ENCODE results near the gene CLDN9. TPM values are rescaled to one million over a fixed set of nuclear protein-coding genes. Genes with fewer than 3 reads are reported as not detected.

The CLDN9 gene
- total RNA-seq, 2 donors from 2014 or later: 4.7 to 11.2 TPM

GRCh38 chr16:3020247-3020603 lies 7.5 kb downstream of the CLDN9 start, which contains the start of gene TNFRSF12A:
TNFRSF12A (plus strand) TSS chr16:3020368; CDS start chr16:3020398, 30 bp downstream.
- peak; percentile 50 for ATAC-seq
- WGBS, 2 donors: 2% methylated on average over 28 of the region's 49 CpGs; no CpG with 5 or more reads in 1 of the 2 donors

GRCh38 chr16:3020604-3021448 lies 8.1 kb downstream of the CLDN9 start:
- intact Hi-C loops (cut with DNase I): no loop called here
- Histone ChIP-seq H3K27me3 (no peaks in the 10 kb centered on the region), H3K27ac (peak overlapping the region; percentile 98 to 100 (median 100)), H3K4me1 (peaks cover 64% of the 10 kb centered on the region), H3K4me3 (peak overlapping the region; percentile 24 to 97), H3K9me3 (no peaks in the 10 kb centered on the region), H3K36me3 (replicated peaks in 1 of 2; ENCODE audit: insufficient read depth in 1 of 2, low read depth in 2 of 2) (no peaks in the 10 kb centered on the region)
- ATAC-seq (peak; percentile 60), DNase-seq (peak; percentile 95 to 98 (median 96))
- WGBS, 2 donors: 0% methylated on average over 18 to 47 of the region's 57 CpGs
- TF ChIP-seq, protein P1, sequence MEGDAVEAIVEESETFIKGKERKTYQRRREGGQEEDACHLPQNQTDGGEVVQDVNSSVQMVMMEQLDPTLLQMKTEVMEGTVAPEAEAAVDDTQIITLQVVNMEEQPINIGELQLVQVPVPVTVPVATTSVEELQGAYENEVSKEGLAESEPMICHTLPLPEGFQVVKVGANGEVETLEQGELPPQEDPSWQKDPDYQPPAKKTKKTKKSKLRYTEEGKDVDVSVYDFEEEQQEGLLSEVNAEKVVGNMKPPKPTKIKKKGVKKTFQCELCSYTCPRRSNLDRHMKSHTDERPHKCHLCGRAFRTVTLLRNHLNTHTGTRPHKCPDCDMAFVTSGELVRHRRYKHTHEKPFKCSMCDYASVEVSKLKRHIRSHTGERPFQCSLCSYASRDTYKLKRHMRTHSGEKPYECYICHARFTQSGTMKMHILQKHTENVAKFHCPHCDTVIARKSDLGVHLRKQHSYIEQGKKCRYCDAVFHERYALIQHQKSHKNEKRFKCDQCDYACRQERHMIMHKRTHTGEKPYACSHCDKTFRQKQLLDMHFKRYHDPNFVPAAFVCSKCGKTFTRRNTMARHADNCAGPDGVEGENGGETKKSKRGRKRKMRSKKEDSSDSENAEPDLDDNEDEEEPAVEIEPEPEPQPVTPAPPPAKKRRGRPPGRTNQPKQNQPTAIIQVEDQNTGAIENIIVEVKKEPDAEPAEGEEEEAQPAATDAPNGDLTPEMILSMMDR (IDR thresholded peaks at IDR 0.05): no peak
- peak; percentile 38 to 91 (median 77) for TF ChIP-seq POLR2A (IDR thresholded peaks at IDR 0.05)

More at GRCh38 chr16:3020247-3020603, 7.5 kb downstream of the CLDN9 start, which contains the start of gene TNFRSF12A:
- DNase-seq: peak; percentile 86 to 90 (median 88)
- peaks cover 61% of the 10 kb centered on the region for H3K4me1 ChIP-seq
- peak; percentile 98 to 99 (median 99) for TF ChIP-seq POLR2A (IDR thresholded peaks at IDR 0.05)
- TF ChIP-seq, protein P1 (IDR thresholded peaks at IDR 0.05): peak in 3 of 7 experiments; percentile 12 to 28 (median 26)
- intact Hi-C loops (cut with DNase I): no loop called here
- H3K9me3 ChIP-seq: no peaks in the 10 kb centered on the region
- H3K4me3 ChIP-seq: peak within 1 kb of the TSS; percentile 24 to 97
- no peaks in the 10 kb centered on the region for H3K36me3 ChIP-seq (replicated peaks in 1 of 2; ENCODE audit: insufficient read depth in 1 of 2, low read depth in 2 of 2)
- no peaks in the 10 kb centered on the region for H3K27me3 ChIP-seq
- H3K27ac ChIP-seq: peak within 1 kb of the TSS; percentile 98 to 100 (median 100)

- DNase-seq: peak; percentile 85 to 88 (median 88)
- WGBS, 2 donors: 11 to 13% methylated on average over 15 to 25 of the region's 25 CpGs
- peak; percentile 20 for ATAC-seq
- Histone ChIP-seq H3K36me3 (replicated peaks in 1 of 2; ENCODE audit: insufficient read depth in 1 of 2, low read depth in 2 of 2) (peaks cover 0 to 3% of the 10 kb centered on the region in 2 donors), H3K4me1 (peaks cover 64% of the 10 kb centered on the region), H3K27ac (peak overlapping the region; percentile 98 to 100 (median 100)), H3K27me3 (no peaks in the 10 kb centered on the region), H3K4me3 (peak overlapping the region; percentile 24 to 97), H3K9me3 (no peaks in the 10 kb centered on the region)
- intact Hi-C loops (cut with DNase I): no loop called here
- TF ChIP-seq, protein P1 (IDR thresholded peaks at IDR 0.05): peak in 4 of 7 experiments; percentile 45 to 50 (median 48)
- peak in 1 of 3 donors; percentile 11 for TF ChIP-seq POLR2A (IDR thresholded peaks at IDR 0.05)
Observed at GRCh38 chr16:3021449-3022207, 8.9 kb downstream of the CLDN9 start.

GRCh38 chr16:3022208-3022683 lies 9.5 kb downstream of the CLDN9 start:
- H3K9me3 ChIP-seq: no peaks in the 10 kb centered on the region
- DNase-seq (peak; percentile 91 to 96 (median 93)), ATAC-seq (peak; percentile 36)
- 11 to 20% methylated on average over 8 of the region's 8 CpGs for WGBS, 2 donors
- H3K36me3 ChIP-seq (replicated peaks in 1 of 2; ENCODE audit: insufficient read depth in 1 of 2, low read depth in 2 of 2): peaks cover 0 to 3% of the 10 kb centered on the region in 2 donors
- H3K27me3 ChIP-seq: no peaks in the 10 kb centered on the region
- peak; percentile 59 to 73 (median 70) for TF ChIP-seq POLR2A (IDR thresholded peaks at IDR 0.05)
- TF ChIP-seq, protein P1 (IDR thresholded peaks at IDR 0.05): peak in 1 of 7 experiments; percentile 5
- peak overlapping the region in 1 of 2 donors; percentile 97 for H3K4me3 ChIP-seq
- intact Hi-C loops (cut with DNase I): no loop called here
- H3K27ac ChIP-seq: peak overlapping the region; percentile 98 to 100 (median 100)
- peaks cover 68% of the 10 kb centered on the region for H3K4me1 ChIP-seq
